GM18508 (cell line): ENCODE measurements around the gene PMPCA.
"Not testable (repeated sequence)": the region's sequence is repeated elsewhere in the genome, so short reads cannot be mapped to it uniquely, and the experiment has no call there.

ENCODE experiments used
- ATAC-seq: cut with Tn5 transposase; IDR thresholded peaks from one replicate; pipeline ENCODE4 v1.9.1; 2021; ENCODE audit warnings: moderate number of reproducible peaks; ENCODE audit not compliant: insufficient read depth, unreplicated experiment

Gene PMPCA

GRCh38 chr9:136392538-136393449, 17.7 kb upstream of the PMPCA start:
- no peak for ATAC-seq

GRCh38 chr9:136393531-136393930, 16.9 kb upstream of the PMPCA start:
- no peak for ATAC-seq

GRCh38 chr9:136394312-136395019, 16.0 kb upstream of the PMPCA start:
- ATAC-seq = no peak

DNA sequence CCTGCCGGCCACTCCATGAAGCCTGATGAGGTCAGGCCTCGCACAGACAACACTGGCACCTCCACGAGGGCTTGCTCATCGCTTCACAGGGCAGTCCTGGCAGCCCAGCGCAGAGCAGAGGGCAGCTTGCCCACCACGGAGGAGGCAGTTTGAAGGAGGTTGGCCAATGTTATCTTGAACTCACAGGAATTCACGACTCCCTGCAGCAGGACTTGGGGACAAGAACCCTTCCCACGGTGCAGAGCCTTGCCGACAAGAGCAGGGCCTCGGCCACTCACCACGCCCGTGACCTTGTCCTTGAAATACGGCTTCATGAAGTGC, 15.5 kb upstream of the PMPCA start:
- ATAC-seq = no peak

DNA sequence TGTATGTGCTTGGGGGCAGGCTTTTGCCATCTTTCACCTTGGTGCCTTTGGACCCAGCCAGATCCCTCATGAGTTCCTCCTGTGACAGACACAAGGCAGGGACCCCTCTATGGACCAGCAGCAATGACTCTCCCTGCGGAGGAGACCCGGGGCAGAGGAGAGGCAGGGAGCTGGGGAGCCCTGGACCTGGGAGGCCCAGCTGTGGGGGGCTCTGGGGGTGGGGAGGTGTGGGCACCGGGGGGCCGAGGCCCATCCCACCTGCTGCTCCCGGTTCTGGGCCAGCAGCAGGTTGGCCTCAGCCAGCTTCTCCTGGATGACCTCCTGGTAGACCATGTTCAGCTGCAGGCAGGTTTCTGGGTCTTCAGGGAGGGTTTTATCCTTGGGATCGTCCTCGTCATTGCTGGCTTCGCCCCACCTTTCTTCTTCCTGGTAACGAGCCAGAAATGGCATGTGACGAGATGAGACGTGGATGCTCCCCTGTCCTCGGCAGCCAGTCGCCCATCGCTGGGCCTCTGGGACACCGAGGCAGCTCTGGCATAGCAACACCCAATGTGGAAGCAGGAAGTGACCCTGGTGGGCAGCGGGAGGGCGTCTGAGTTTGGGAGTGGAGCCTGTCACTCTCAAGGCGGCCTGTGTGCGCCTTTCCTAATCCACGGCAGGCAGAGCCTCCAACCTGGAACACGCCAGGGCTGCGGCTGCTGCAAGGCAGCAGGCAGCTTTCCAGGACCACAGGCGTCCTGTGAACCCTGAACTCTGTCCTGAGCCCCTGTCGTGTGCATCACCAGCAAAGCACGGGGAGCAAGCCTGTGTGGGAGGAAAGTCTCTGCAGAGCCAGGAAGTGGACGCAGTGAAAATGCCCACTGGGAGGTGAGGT, 14.9 kb upstream of the PMPCA start:
- no peak for ATAC-seq

DNA sequence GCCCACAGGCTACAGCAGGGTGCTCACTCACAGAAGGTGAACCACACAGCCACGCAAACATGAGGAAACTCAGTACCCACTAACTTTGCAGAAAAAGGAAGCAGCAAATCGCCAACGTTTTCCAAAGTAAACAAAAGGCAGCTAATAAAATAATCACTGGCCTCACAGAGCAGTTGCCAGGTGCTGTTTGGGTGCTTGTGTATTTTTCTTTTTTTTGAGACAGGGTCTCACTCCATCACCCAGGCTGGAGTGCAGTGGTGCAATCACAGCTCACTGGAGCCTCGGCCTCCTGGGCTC, 14.3 kb upstream of the PMPCA start:
- no peak for ATAC-seq

DNA sequence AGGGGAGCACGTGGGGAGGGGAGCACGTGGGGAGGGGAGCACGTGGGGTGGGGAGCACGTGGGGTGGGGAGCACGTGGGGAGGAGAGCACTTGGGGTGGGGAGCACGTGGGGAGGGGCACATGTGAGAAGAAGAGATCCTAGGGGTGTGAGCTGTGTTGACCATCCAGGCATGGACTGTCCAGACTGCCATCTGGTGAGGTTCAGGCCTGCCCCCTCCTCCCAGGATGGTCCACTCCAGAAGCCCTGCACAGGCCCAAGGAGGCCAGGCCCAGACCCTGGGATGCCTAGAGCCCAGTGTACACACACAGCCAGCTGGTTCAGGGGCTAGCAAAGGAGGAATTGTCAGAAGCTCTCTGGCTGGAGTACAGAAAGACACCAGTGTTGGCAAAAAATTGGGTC, 12.8 kb upstream of the PMPCA start:
- ATAC-seq = no peak

- no peak for ATAC-seq
Measured at GRCh38 chr9:136398286-136398685, 12.2 kb upstream of the PMPCA start.

DNA sequence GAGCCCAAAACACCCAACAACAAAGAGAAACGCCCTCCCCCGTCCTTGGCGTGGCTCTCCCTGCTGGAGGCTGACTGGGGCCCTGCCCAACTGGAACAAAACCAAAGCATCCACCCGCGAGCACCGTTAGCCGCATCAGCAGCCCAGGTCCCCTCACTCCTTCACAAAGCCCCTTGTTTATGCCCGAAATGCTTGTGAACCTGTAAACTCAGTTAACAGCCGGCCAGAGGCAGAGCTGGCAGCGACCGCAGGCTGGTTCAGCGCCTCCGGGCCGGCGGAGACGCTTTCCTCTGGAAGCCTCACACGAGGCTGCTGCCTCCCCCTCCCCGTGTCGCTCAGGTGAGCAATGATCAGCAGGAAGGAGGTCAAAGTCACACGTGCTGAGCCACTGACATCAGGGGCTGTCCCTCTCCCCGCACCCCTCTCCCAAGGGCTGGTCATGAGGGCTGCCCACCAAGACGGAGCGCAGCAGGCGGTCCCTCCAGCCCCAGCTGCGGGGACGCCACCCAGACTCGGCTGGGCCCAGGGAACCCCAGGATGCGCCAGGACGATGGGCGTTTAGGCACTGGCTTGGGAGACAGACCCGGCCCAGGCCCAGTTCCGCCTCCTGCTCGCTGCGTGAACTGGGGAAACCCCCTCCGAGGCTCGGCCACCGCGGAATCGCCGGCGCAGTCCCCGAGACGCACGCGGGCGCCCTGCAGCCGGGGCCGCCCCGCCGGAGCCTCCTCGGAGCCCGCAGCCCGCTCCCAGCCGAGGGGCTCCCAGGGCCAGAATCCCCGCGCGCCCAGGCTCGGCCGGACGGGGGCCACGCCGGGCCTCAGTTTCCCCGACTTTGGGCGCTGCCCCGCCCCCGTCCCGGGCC, 11.1 kb upstream of the PMPCA start:
- ATAC-seq = no peak

GRCh38 chr9:136400038-136400834, 10.2 kb upstream of the PMPCA start, which contains the start of gene SNAPC4:
SNAPC4 (minus strand) TSS chr9:136400170; CDS start chr9:136398428, 1,742 bp downstream.
- ATAC-seq = no peak

GRCh38 chr9:136401173-136401922, 9.1 kb upstream of the PMPCA start:
- no peak for ATAC-seq

DNA sequence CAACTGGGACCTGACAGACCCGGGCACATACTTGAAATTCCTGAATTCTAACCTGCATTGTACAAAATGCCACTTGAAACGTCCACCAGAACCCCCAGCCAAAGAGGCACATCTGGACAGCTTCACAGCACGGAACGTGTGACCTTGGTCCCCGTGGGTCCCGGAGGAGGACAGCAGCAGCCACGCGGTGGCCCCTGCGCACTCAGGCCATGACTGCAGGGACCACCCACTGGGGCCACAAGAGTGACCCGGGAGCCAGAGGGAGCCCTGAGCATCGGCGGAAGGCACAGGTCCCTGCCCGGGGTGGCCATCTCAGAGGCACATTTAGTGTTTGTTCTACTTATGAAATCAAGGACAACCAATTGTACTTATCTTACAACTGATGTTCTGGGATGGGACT, 8.4 kb upstream of the PMPCA start:
- no peak for ATAC-seq

DNA sequence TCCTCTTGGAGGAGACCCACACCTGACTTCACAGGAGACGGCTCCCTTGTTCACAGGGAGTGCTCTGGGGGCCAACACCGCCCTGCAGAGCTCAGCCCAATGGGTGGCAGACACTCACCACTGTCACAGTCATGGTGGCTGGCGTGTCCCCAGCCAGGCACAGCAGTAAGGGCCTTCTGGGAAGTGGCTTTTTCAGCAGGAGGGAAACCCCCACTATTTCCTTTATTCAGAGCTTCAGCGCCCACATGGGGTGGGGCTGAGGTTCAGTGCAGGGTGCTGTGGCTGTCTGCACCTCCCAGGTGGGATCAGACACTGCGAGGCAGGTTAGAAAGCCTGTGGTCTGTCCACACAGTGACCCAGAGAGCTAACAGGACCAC, 6.9 kb upstream of the PMPCA start:
- ATAC-seq = no peak

DNA sequence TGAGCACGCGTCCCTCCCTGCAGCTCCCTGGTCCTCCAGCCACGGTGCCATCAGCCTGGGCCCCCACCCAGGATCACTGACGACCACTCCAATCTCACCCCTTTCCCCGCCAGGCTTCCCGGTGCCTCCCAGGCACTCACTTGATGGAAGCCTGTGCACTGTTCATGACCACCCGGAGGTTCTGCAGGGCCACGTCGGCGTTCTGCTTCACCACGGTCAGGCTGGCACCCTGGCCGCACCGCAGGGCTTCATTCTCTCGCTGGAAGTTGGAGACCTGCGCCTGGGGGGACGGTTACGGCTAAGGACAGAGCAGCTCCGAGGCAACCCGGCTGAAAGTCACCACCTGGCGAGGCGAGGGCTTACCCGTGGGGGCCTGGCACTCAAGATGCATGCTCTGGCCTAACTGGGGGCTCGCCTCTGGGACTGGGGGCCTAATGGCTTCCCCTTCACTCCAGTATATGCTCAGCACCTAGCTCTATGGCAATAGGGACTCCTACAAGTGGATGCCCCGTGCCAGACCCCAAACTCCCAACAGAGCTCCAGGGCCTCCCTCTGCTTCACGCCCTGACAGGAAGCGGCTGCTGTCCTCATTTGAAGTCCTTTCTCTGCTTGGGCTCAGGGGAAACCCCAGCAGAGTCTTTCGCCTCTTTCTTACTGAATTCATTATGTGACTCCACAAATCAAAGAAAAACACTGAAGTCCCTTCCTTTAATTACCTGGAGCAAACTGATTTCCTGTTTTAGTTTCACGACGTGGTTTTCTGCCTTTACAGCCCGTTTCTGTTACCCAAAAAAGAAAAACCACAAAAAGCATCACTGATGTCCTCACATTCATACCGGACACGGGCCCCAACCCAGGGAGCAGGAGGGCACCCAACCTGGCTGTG, 6.3 kb upstream of the PMPCA start:
- no peak for ATAC-seq

DNA sequence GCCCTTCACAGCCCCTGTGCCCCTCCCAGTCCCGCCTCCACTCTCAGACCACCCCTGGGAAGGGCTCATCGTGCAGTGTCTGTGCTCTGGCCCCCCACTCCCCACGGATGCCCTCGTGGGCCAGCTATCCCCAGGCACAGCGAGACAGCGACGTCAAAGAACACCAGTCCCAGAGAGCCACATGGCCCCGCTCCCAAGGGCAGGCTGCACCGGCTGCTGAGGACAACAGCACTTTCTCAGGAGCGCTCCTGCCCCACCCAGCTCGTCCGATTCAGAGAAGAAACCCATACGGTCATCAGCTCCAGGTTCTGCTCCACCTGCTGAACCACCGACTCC, 5.7 kb upstream of the PMPCA start:
- ATAC-seq = no peak

- ATAC-seq = no peak
Measured at GRCh38 chr9:136405481-136405880, 5.0 kb upstream of the PMPCA start.

DNA sequence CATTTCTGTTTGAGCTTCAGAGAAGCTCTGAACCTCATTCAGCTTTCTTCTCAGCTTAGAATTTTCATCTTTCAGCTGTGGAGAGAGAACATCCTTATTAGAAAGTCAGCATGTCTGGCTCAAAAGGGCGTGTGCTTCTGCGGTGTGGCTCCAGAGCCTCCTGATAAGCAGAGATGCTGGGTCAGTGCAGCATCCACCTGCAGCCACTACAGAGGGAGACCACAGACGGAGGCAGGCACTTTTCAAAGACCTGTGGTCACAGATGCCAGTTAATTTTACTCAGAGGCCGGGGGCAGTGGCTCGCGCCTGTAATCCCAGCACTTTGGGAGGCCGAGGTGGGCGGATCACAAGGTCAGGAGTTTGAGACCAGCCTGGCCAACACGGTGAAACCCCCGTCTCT, 4.6 kb upstream of the PMPCA start:
- not testable (repeated sequence) for ATAC-seq

DNA sequence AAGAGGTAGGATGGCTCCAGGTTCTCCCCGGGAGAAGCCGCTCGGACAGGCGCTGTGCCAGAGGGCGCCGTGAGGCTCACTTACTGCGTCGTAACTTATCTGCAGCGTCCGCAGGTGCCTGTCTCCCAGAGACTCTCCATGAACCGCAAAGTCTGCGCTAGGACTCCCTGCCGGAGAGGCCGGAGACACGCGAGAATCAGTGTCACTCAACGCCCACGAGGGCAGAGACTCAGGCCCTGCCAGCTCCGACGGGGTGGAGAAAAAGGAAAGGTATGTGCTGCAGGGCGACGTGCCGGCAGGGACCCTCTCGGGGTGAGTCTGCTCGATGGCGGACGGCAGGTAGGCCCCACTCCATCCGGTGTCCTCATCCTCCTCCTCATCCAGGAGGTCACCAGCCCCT, 3.4 kb upstream of the PMPCA start:
- not testable (repeated sequence) for ATAC-seq
